Hematopoietic multipotent progenitor cell treated with erythropoietin and hydrocortisone succinate and interleukin-3 and kit ligand, for 4 days (in vitro differentiated cells): ENCODE data around the gene ANKRD40CL.
"Not testable (repeated sequence)": the region's sequence is repeated elsewhere in the genome, so short reads cannot be mapped to it uniquely, and the experiment has no call there.

ENCODE experiments used
- DNase-seq: peaks from one replicate; pipeline ENCODE4 v3.0.0-alpha.2; 2015

The ANKRD40CL gene

DNA sequence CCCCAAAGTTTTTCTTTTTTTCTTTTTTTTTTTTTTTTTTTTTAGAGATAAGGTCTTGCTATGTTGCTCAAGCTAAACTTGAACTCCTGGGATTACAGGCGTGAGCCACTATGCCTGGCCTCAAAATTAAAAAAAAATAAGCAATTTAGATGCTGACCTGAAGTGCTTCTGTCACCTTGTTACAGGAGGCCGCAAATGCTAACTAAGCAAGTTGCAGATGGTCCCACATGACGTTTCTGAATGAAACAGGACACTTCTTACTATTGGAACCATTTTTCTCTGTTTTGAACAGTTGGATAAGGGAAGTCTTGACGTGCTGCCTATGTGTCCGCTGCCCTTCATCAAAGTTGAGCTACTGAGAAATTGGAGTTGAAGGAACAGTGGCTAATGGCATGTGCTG is 8.8 kb downstream of the ANKRD40CL start:
- DNase-seq, result no peak

DNA sequence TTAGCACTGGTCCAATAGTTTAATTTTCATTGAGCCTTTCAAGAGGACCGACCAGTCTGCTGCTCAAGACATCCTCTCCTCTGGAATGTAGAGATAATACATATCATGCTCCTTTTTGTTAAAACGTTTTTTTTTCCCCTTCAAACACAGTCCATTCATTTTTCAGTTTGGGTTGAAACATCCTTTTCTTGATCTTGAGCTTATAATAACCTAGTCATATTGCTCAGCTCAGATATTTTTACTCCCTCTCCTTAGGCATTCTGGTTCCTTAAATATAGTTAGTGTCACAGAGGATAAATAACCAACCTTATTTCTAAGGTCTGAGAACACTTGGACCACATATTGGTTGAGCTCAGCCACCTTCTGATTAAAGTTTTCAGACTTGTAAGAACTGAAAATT is 12.8 kb downstream of the ANKRD40CL start:
- DNase-seq, result no peak

DNA sequence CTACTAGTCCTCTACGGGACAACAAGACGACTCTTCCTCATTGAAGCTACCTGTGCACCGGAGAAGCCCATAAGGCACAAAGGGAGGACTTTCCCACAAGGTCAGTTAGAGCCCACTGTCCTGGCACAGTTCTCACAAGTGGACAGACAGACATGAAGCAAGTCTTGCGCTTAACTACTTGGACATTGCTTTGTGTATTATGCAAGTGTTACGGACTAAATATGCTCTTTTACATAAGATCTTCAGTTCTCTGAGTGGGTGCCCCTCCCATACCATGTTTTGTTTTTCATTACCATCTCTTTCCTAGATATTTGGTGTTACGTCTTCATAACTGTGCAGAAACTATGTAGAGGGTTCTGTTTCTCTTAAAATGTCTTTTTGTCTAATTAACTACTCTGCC is 18.1 kb downstream of the ANKRD40CL start:
- DNase-seq, result no peak

DNA sequence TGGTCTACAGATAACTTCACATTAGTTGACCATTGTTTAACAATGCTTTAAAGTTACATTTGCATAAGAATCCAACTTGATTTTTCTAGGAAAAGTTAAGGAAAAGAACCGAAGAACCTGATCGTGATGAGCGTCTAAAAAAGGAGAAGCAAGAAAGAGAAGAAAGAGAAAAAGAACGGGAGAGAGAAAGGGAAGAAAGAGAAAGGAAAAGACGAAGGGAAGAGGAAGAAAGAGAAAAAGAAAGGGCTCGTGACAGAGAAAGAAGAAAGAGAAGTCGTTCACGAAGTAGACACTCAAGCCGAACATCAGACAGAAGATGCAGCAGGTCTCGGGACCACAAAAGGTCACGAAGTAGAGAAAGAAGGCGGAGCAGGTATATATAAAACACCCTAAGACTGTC is 21.7 kb downstream of the ANKRD40CL start:
- DNase-seq, result no peak

DNA sequence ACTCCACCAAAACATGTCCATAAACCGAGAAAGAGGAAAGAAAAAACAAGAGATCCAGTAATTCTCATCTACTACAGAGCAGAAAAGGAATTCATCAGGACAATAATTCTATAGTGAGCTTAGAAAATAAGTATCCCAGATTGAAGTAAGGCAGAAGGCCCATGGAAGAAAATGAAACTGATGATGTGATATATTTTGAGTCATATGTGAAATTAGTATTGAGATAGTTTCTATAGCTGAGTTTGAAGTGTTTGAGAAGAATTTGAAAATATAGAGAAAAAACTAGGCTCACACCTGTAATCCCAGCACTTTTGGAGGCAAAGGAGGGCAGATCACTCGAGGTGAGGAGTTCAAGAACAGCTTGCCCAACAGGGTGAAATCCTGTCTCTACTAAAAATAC is 28.2 kb downstream of the ANKRD40CL start:
- DNase-seq, result no peak

DNA sequence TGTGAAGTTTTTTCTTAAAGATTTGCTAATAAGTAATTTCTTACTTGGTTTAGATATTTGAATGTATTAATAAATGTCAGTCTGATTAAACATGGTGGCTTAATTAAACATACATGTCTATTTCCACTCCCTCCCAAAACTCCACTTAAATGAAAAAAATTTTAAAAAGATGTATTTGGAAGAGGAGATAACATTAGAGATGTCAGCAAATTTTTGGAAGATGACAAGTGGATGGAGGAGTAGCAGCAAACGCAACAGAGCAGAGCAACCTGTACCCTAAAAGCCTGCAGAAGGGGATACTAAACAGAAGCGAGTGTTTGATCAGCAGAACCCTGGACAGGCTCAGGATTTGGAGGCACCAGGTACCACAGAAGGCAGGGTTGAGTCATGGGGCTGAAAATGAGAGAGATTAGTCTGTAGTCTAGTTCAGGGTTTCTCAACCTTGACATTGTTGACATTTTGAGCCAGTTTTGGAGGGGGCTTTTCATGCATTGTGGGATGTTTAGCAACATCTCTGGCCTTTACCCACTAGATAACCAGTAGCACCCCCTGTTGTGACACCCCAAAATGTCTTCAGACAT is 30.1 kb downstream of the ANKRD40CL start:
- DNase-seq, result no peak

DNA sequence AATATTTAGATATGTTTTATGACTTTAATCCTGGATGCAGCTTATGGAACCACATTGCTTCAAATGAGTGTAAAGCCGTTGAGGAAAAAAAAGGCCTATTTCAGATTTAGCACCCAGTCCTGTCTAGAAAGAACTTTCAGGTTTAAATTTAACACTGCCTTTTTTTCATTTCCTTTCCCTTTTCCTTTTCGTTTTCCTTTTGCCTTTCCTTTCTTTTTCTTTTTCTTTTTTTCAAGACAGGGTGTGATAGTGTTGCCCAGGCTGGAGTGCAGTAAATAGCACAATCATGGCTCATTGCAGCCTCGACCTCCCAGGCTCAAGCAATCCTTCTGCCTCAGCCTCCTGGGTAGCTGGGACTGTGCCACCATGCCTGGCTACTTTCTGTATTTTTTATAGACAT is 32.0 kb downstream of the ANKRD40CL start:
- DNase-seq, result no peak

DNA sequence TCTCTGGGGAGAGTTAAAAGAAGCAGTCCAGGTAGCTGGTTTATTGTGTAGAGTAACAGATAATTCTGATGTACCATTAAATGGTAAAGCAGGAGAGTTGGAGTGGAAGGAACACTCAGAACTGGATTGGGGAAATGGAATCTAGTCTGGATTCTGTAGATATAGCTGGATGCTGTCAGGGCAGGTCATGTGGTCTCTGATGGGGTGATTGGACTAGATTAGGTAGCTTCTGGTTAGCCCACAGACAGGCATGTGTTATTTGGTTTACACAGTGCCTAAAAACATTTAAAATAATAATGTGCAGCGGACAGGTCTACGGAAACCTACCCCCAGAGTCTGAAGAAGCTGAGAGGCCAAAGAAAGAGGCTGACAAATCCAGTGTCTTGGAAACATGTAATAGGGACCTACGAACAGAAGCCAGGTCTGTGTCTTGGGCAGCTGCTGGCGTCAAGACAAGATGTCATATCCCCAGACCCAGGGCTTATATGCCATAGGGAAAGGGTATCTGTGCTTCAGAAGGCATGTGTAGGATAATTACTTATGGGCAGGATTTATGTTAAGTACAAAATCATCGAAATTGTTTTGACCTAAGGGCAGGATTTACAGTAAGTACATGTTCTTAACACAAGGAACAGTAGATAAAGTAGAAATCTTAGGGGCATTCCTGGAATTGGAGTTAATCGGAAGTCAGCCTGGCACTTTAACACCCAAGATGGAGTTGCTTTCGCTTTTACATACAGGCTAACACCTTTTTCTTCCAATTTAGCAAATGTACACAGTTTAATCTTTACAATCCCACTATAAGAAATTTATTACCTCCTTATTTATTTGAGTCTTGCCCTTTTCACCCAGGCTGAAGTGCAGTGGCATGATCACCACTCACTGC is 35.5 kb downstream of the ANKRD40CL start:
- DNase-seq, result peak; percentile 68

DNA sequence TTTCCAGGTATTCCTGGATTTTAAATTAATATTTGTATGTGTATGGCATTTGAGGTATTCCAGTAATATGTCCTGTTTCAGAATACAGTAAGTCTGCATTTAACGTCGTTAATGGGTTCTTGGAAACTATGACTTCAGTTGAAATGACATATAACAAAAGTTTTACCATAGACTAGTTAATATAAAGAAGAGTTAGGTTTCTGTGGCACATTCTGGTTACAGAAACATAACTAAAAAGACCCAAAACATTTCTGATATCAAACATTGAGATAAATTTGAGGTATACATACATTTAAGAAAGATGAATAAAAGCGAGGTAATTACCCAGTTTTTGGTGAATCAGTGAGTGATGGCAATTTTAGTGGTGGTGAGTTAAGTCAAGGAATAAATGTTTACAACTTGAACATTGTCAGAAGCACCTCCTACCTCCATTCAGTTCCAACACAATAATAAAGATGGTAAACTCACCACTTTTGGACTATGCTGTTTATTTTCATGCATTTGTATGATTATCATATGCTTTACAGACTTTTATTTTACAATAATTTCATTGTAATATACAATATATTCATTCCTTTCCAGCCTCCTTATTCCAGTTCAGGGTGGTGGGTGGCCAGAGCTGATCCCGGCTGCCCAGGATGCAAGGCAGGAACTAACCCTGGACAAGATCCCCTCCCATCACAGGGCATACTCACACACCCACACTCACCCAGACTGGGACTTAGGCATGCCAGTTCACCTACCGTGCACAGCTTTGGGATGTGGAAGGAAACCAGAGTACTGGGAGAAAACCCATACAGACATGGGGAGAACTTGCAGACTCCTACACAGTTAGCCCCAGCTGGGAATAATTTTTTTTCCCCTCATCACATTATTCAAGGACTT is 38.2 kb downstream of the ANKRD40CL start:
- no peak for DNase-seq

DNA sequence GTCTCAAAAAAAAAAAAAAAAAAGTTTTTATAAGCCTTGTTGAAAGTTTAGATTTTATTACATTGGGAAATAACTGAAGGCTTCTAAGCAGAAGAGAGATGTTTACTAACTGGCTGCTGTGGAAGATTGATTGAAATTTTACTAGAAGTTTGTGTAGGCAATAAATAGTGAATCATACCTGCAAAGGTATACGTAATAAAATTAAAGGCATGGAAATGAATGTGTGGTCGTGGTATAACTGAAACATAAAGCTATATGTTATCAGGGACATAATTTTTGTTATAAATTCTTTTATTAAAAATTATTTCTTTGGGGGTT is 39.2 kb downstream of the ANKRD40CL start:
- no peak for DNase-seq

DNA sequence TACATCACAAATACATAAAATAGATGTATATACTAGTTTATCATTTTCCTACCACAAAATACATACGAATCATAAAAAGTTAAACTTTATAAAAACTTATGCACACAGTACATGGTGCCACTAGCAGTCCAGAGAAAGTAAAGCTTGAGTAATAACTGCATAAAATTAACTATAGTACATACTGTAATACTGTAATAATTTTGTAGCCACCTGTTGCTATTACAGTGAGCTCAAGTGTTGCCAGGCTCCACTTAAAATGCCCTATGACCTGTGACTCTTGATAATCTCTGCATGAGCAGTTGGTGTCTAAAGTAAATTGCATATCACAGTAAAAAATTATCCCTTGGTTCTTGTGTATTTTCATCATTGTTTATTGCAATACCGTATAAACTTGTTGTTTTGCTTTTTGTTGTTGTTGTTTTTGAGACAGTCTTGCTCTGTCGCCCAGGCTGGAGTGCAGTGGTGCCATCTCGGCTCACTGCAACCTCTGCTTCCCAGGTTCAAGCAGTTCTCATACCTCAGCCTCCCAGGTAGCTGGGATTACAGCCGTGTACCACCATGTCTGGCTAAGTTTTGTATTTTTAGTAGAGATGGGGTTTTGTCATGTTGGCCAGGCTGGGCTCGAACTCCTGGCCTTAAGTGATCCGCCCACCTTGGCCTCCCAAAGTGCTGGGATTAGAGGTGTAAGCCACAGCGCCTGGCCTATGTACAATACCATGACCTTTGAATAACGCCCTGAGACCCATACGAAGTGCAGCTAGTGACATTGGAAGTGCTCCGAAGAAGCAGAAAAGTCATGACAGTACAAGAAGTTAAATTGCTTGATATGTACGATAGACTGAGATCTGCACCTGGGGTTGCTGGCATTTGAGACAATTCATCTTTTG is 41.3 kb downstream of the ANKRD40CL start:
- DNase-seq, result no peak

DNA sequence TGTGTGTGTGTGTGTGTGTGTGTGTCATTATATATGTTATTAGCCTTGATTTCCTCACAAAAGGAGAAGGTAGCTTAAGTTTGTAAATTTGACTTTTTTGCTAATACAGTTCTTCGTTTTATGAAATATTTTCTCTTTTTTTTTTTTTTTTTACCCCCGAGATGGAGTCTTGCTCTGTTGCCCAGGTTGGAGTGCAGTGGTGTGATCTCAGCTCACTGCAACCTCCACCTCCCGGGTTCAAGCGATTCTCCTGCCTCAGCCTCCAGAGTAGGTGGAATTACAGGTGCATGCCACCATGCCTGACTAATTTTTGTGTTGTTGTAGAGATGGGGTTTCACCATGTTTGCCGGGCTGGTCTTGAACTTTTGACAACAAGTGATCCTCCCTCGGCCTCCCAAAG is 42.7 kb downstream of the ANKRD40CL start:
- DNase-seq, result not testable (repeated sequence)

DNA sequence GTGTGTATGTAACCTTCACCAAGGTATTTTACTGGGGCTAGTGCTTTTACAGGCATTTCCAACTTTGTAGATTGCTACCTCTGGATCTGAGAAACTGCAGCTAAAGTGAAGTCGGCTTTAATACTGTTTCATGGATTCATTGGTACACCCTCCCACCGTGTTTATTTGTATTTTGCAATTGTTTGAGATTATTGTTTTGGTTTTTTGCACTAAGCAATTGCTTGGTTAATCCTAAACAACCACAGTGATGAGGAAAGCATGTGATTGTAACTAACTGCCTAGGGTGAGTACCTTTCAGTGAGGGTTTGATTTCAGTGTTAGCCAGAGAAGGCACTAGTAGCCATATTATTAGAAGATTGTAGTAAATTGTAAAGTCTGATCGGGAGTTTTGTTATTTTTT is 44.6 kb downstream of the ANKRD40CL start:
- DNase-seq, result no peak

DNA sequence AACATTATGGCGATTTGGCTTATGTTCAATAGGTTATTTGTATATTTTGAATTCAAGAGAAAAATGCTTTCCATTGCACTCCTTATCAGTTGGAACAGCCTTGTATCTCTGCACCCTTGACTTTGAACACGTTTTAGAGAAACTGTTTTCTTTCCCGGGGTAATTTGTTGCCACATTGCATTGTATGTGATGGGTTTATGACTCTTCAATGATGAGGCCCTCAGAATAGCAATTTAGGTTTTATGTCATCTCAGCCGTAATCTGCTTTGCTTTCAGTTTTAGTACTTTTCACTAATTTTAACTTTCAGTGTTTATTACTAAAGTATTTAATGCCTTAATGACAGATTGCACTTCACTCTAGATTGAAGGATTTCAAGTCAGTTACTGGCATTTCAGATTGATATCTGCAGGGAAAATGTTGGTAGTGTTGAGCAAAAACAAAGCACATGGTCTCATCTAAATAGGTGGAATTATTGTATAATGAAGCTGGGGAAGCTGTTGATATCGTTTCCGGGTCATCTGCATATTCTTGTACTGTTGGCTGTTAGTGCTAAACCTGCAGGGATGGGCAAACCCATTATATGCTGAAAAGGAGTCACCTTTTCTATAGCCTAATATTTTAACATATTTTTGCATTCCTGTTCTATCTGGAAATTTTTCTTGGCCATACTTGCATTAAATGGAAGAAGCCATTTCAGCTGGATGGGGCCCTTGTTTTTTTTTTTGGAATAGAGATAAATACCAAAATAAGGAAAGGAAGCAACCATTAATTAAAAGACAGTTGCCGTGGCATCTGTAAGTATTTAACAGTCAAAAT is 45.9 kb downstream of the ANKRD40CL start:
- DNase-seq, result peak; percentile 75

DNA sequence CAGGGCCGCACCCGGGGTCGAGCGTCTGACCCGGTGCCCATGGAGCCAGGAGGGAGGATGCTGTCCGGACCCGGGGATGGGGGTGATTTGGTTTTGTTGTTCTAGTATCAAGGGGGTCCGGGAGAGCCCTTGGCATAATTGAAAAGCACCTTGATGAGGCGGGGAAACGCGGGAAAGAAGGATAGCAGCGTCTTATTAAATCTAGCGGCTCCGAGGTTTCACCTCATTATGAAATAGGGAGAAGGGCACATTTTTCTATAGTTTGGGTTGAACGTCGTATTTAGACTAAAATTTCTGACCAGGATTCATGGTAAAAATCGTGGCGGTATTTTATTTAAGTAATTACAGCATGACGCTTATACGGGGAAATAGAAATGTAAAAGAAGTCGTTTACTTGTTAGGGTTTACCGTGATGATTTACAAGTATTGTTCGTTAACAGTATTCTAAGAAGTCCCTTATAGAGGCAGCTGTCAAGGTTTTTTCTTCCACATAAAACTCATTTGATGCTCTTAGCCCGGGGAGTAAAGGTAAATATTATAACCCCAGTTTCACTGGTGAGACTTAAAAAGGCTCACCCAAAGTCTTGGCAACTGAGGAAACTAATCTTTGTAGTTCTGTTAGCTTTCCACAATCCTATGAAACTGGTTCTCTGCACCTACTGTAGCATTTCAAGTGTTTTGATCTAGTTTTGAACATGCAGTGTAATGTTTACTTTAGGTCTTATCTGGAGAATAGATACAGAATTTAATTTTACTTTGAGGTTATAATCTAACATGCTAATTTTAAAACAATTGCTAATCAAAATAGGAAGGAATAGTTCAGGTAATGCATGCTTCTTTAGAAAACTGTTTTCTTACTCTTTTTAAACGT is 47.2 kb downstream of the ANKRD40CL start:
- no peak for DNase-seq

DNA sequence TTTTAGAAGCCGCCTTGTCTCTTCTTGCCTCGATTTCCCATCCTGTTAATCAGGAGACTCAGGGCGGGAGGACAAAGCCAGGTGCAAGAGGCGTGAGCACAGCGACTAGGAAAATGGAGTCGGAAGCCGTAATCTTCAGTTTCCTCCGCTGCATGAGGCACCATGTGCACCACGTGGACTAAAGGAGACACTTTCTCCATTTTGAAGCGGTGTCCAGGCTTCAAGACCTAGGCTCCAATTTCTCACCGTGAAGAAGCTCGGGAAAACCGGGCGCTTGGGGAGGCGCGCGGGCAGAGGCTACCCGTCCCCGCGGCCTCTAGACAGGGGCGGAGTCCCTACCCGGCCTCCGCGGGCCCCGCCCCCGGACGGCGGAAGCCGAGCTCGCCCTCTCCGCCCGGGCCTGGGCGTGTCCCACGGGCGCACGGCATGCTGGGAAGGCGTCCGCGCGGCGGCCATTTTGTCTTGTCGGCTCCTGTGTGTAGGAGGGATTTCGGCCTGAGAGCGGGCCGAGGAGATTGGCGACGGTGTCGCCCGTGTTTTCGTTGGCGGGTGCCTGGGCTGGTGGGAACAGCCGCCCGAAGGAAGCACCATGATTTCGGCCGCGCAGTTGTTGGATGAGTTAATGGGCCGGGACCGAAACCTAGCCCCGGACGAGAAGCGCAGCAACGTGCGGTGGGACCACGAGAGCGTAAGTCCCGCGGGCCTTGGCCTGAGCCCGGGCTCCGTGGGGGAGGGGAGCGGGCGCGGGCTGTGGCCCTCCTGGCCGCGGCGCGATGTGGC is 48.0 kb downstream of the ANKRD40CL start, which contains the start of gene LUC7L3:
LUC7L3 (plus strand) TSS at position 460 of the 780 bp plus-strand sequence; CDS start at position 590, 130 bp downstream.
- peak; percentile 97 for DNase-seq

DNA sequence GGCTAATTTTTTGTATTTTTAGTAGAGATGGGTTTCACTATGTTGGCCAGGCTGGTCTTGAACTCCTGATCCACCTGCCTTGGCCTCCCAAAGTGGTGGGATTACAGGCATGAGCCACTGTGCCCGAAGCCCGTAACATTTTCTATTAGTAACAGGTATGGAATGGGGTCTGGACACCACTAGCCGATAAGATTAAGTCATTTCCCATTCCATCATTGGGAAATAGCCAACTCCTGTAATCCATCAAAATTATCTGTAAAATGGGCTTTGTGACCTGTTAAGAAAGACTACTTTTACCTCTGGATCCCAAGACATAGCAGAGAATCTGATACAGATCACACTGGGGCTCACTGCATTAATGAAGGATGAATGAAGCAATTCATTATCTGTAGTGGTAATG is 51.8 kb downstream of the ANKRD40CL start:
- DNase-seq, result peak; percentile 20

DNA sequence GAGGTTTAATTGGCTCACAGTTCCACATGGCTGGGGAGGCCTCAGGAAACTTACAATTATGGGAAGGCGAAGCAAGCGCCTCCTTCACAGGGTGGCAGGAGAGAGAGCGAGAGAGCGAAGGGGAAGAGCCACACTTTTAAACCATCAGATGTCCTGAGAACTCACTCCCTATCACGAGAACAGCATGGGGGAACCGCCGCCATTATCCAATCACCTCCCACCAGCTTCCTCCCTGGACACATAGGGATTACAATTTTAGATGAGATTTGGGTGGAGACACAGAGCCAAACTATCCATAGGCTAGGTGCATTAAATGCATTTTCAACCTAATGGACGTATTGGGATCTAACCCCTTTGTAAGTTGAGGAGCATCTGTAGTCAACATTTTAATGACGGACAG is 54.7 kb downstream of the ANKRD40CL start:
- no peak for DNase-seq
